ENCODE data around the gene TRAP1.

GRCh38 chr16:3681206-3681605, 36.1 kb downstream of the TRAP1 start:
- no peak for TF ChIP-seq CTCF (conservative IDR thresholded peaks at IDR 0.05; ENCODE audit: low read length)
- no peak for TF ChIP-seq EZH2phosphoT487 (IDR thresholded peaks at IDR 0.05; ENCODE audit: borderline replicate concordance, low read depth, low read length)

Measured in OCI-LY7 (cell line).